ENCODE results near the gene PRR5L.

Gene PRR5L

GRCh38 chr11:36380296-36381014, 84.4 kb downstream of the PRR5L start:
- no peak for DNase-seq

GRCh38 chr11:36381015-36381360, 84.9 kb downstream of the PRR5L start:
- DNase-seq, result no peak

- no peak for DNase-seq
Observed at GRCh38 chr11:36383195-36383594, 87.1 kb downstream of the PRR5L start.

- DNase-seq, result no peak
Observed at GRCh38 chr11:36385121-36385970, 89.3 kb downstream of the PRR5L start.

GRCh38 chr11:36386411-36386810, 90.3 kb downstream of the PRR5L start:
- no peak for DNase-seq

GRCh38 chr11:36388071-36388470, 92.0 kb downstream of the PRR5L start:
- no peak for DNase-seq

GRCh38 chr11:36388951-36389350, 92.9 kb downstream of the PRR5L start:
- no peak for DNase-seq

- DNase-seq, result no peak
Observed at GRCh38 chr11:36389811-36390210, 93.7 kb downstream of the PRR5L start.

GRCh38 chr11:36390963-36391471, 94.9 kb downstream of the PRR5L start:
- DNase-seq, result no peak

GRCh38 chr11:36392196-36392595, 96.1 kb downstream of the PRR5L start:
- DNase-seq, result no peak

- DNase-seq, result no peak
Observed at GRCh38 chr11:36394056-36394455, 98.0 kb downstream of the PRR5L start.

GRCh38 chr11:36394926-36395325, 98.8 kb downstream of the PRR5L start:
- no peak for DNase-seq

- no peak for DNase-seq
Observed at GRCh38 chr11:36395978-36396736, 100.1 kb downstream of the PRR5L start.

- no peak for DNase-seq
Observed at GRCh38 chr11:36398231-36398953, 102.3 kb downstream of the PRR5L start.

GRCh38 chr11:36399236-36399635, 103.1 kb downstream of the PRR5L start:
- DNase-seq, result no peak

GRCh38 chr11:36399745-36400144, 103.7 kb downstream of the PRR5L start:
- DNase-seq, result no peak

- DNase-seq, result no peak
Observed at GRCh38 chr11:36400766-36401455, 104.8 kb downstream of the PRR5L start.

- DNase-seq, result no peak
Observed at GRCh38 chr11:36402568-36403170, 106.6 kb downstream of the PRR5L start.

GRCh38 chr11:36403661-36404060, 107.6 kb downstream of the PRR5L start:
- no peak for DNase-seq

- DNase-seq, result no peak
Observed at GRCh38 chr11:36404831-36405230, 108.7 kb downstream of the PRR5L start.

- no peak for DNase-seq
Observed at GRCh38 chr11:36405585-36406367, 109.7 kb downstream of the PRR5L start.
